GM19395 (cell line): ENCODE data around the gene UPF3A.
"Not testable (repeated sequence)": the region's sequence is repeated elsewhere in the genome, so short reads cannot be mapped to it uniquely, and the experiment has no call there.

Source experiments
- ATAC-seq: cut with Tn5 transposase; IDR thresholded peaks from one replicate; pipeline ENCODE4 v1.9.1; 2021; ENCODE audit warnings: mild to moderate bottlenecking, moderate library complexity; ENCODE audit not compliant: unreplicated experiment

UPF3A gene

DNA sequence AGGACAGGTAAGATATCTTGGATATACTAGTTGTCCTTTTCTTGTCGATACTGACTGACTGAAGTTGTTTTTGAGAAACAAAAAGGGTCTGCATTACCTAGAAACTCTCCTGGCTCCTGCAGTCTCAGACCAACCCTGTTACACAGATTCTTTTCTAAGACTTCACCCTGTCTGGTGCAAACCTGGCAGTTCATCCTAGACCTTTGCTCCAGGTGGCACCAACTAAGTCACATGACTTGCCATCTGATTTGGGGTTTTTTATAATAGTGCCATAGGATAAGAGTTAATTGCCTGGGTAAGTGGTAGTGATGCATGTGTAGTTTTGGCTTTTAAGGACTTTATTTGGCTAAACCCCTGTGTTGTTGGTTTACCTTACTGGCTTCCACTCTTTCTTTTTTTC lies 47.2 kb downstream of the UPF3A start:
- ATAC-seq = no peak

DNA sequence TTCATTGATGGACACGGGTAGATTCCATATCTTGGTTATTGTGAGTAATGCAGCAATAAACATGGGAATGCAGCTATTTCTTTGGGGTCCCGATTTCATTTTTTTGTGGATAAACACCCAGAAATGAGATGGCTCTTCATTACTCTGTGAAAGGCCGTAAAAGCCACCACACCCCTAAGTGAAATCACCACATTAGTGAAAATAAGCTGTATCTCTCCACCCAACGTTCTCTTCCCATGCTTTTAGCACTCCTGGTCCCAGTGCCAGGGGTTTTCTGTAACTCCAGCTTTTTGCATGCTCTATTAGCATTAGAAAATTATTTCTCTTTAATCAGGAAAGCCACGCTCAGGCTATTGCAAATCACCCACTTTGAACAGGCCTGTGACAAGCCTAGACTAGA lies 48.7 kb downstream of the UPF3A start:
- no peak for ATAC-seq

DNA sequence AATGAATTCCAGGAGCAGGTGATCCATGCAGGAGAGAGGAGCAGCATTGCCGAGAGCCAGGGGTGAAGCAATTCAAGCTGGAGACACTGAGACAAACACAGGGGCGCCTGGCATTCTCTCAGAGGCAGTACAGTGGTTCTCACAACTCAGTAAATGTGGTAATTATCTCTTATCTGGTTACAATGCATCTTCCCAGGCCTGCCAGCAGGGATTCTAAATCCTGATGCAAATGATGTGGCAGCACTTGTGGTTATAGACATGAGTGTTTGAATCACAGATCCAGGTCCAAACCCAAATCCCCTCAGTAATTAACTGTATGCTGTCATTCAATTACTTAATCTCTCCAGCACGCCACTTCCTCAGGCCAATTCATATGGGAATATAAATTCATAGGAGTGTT lies 52.5 kb downstream of the UPF3A start:
- ATAC-seq = not testable (repeated sequence)

GRCh38 chr13:114334305-114335053 lies 53.1 kb downstream of the UPF3A start:
- no peak for ATAC-seq

DNA sequence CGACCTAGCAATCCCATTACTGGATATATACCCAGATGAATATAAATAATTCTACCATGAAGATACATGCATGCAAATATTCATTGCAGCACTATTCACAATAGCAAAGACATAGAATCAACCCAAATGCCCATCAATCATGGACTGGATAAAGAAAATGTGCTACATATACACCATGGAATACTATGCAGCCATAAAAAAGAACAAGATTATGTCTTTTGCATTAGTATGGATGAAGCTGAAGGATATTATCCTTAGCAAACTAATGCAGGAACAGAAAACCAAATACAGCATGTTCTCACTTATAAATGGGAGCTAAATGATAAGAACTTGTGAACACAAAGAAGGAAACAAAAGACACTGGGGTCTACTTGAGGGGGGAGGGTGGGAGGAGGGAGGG lies 55.1 kb downstream of the UPF3A start:
- not testable (repeated sequence) for ATAC-seq

DNA sequence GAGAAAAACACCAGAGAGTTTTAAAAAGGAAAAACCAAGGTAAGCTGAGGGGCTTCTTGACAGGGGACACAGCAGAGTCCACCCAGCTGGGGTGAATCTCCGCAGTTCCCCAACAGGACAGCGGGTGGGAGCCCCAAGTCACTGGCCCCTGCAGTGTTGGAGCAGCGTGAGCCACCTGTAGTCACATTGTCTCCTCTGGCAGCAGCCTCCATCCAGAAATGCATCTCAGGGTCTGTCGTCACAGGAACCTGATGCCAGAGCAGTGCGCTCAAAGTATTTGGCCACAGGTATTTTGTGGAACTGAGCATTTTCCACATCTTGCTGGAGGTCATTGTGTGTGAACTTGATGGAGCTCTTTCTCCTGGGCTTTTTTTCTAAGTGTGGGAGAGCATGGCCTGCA lies 57.6 kb downstream of the UPF3A start:
- ATAC-seq = no peak

- no peak for ATAC-seq
These were observed 58.6 kb downstream of the UPF3A start for GRCh38 chr13:114339857-114340534.

- ATAC-seq = no peak
These were observed 59.8 kb downstream of the UPF3A start for GRCh38 chr13:114341003-114341777.

- not testable (repeated sequence) for ATAC-seq
These were observed 65.9 kb downstream of the UPF3A start for GRCh38 chr13:114347256-114347655.

DNA sequence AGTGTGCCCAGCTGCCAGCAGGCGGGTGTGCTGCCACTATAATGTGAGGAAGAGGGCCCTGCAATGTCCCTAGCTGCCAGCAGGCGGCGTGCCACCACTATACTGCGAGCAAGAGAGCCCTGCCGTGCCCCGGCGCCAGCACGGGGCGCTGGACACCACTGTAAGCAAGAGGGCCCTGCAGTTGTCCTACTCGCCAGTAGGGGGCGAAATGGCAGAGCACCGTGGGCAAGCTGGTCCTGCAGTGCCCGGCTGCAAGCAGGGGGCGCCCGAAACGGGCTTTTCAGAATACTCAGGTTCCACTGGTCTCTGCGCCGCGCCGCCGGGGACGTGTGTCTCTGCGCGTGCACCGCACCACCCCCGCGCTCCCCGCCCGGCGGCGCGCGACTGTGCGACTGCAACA lies 71.4 kb downstream of the UPF3A start:
- not testable (repeated sequence) for ATAC-seq

GRCh38 chr13:114353382-114353781 lies 72.0 kb downstream of the UPF3A start:
- ATAC-seq = not testable (repeated sequence)
